Measurements from ENCODE around the gene UTS2R.
"Not testable (repeated sequence)": the region's sequence is repeated elsewhere in the genome, so short reads cannot be mapped to it uniquely, and the experiment has no call there.

The UTS2R gene

GRCh38 chr17:82344175-82344907 lies 27.2 kb upstream of the UTS2R start:
- Histone ChIP-seq H3K36me3 (ENCODE audit: control insufficient read depth in 4 of 4, insufficient read depth in 4 of 4, low read length in 3 of 4) (no peaks in the 10 kb centered on the region), H3K9me3 (ENCODE audit: control extremely low read depth in 1 of 5, control insufficient read depth in 4 of 5, insufficient read depth in 2 of 5, low read depth in 1 of 5, low read length in 4 of 5) (no peaks in the 10 kb centered on the region), H3K27ac (ENCODE audit: insufficient read depth in 1 of 2, low read depth in 1 of 2, low read length in 2 of 2, poor library complexity in 1 of 2, severe bottlenecking in 2 of 2) (peak overlapping the region in 1 of 2 experiments; percentile 70), H3K27me3 (replicated peaks in 2 of 5; ENCODE audit: control insufficient read depth in 4 of 5, insufficient read depth in 5 of 5, low read length in 4 of 5) (no peaks in the 10 kb centered on the region), H3K4me1 (ENCODE audit: control extremely low read depth in 1 of 4, control insufficient read depth in 4 of 4, insufficient read depth in 4 of 4, low read length in 3 of 4) (peaks cover 0 to 9% (median 6%) of the 10 kb centered on the region in 4 experiments), H3K4me3 (ENCODE audit: control insufficient read depth in 1 of 7, extremely low read depth in 1 of 7, insufficient read depth in 4 of 7, low read depth in 2 of 7, low read length in 6 of 7) (no peak overlapping the region)
- CTCF ChIA-PET, result interaction anchor here (0.5 to 1.7 kb wide), 8 partner anchors 8 to 130 kb away, joined by 3 to 7 read pairs (median 3); partner anchors contain the start of gene SECTM1
- peak in 2 of 3 donors; percentile 24 to 31 for DNase-seq
- 87% methylated on average over 24 of the region's 24 CpGs for WGBS (ENCODE audit: insufficient coverage)
- POLR2A ChIA-PET, result no interaction called here

- Histone ChIP-seq H3K9me3 (ENCODE audit: control extremely low read depth in 1 of 5, control insufficient read depth in 4 of 5, insufficient read depth in 2 of 5, low read depth in 1 of 5, low read length in 4 of 5) (no peaks in the 10 kb centered on the region), H3K36me3 (ENCODE audit: control insufficient read depth in 4 of 4, insufficient read depth in 4 of 4, low read length in 3 of 4) (no peaks in the 10 kb centered on the region), H3K27me3 (replicated peaks in 2 of 5; ENCODE audit: control insufficient read depth in 4 of 5, insufficient read depth in 5 of 5, low read length in 4 of 5) (no peaks in the 10 kb centered on the region), H3K4me1 (ENCODE audit: control extremely low read depth in 1 of 4, control insufficient read depth in 4 of 4, insufficient read depth in 4 of 4, low read length in 3 of 4) (peaks cover 0 to 9% (median 6%) of the 10 kb centered on the region in 4 experiments), H3K27ac (ENCODE audit: insufficient read depth in 1 of 2, low read depth in 1 of 2, low read length in 2 of 2, poor library complexity in 1 of 2, severe bottlenecking in 2 of 2) (peak overlapping the region in 1 of 2 experiments; percentile 70), H3K4me3 (ENCODE audit: control insufficient read depth in 1 of 7, extremely low read depth in 1 of 7, insufficient read depth in 4 of 7, low read depth in 2 of 7, low read length in 6 of 7) (no peak overlapping the region)
- ChIA-PET POLR2A (interaction anchor here (0.6 kb wide), 1 partner anchor 92 kb away, joined by 3 read pairs; no protein-coding TSS in a partner anchor), CTCF (interaction anchor here (0.9 to 1.6 kb wide), 4 partner anchors 44 to 109 kb away, joined by 3 read pairs; no protein-coding TSS in a partner anchor)
- 91% methylated on average over 35 of the region's 42 CpGs for WGBS (ENCODE audit: insufficient coverage)
- peak in 1 of 3 donors; percentile 22 for DNase-seq
Measured at GRCh38 chr17:82345151-82345976, 26.2 kb upstream of the UTS2R start.

- ChIA-PET POLR2A (interaction anchor here (0.7 kb wide), 1 partner anchor 76 kb away, joined by 3 read pairs; no protein-coding TSS in a partner anchor), CTCF (interaction anchor here (0.7 to 1.6 kb wide), 7 partner anchors 17 to 111 kb away, joined by 3 to 4 read pairs (median 3); no protein-coding TSS in a partner anchor)
- 34% methylated on average over 26 of the region's 28 CpGs for WGBS (ENCODE audit: insufficient coverage)
- H3K36me3 ChIP-seq (ENCODE audit: control insufficient read depth in 4 of 4, insufficient read depth in 4 of 4, low read length in 3 of 4), result no peaks in the 10 kb centered on the region
- H3K4me3 ChIP-seq (ENCODE audit: control insufficient read depth in 1 of 7, extremely low read depth in 1 of 7, insufficient read depth in 4 of 7, low read depth in 2 of 7, low read length in 6 of 7), result peak overlapping the region in 4 of 7 experiments; percentile 4 to 68 (median 60)
- peaks cover 0 to 19% (median 11%) of the 10 kb centered on the region in 4 experiments for H3K4me1 ChIP-seq (ENCODE audit: control extremely low read depth in 1 of 4, control insufficient read depth in 4 of 4, insufficient read depth in 4 of 4, low read length in 3 of 4)
- H3K9me3 ChIP-seq (ENCODE audit: control extremely low read depth in 1 of 5, control insufficient read depth in 4 of 5, insufficient read depth in 2 of 5, low read depth in 1 of 5, low read length in 4 of 5), result no peaks in the 10 kb centered on the region
- H3K27me3 ChIP-seq (replicated peaks in 2 of 5; ENCODE audit: control insufficient read depth in 4 of 5, insufficient read depth in 5 of 5, low read length in 4 of 5), result no peaks in the 10 kb centered on the region
- H3K27ac ChIP-seq (ENCODE audit: insufficient read depth in 1 of 2, low read depth in 1 of 2, low read length in 2 of 2, poor library complexity in 1 of 2, severe bottlenecking in 2 of 2), result no peak overlapping the region
- peak in 2 of 3 donors; percentile 42 to 46 for DNase-seq
Measured at GRCh38 chr17:82346342-82347300, 24.9 kb upstream of the UTS2R start.

GRCh38 chr17:82347994-82348393 lies 23.6 kb upstream of the UTS2R start:
- H3K9me3 ChIP-seq (ENCODE audit: control extremely low read depth in 1 of 5, control insufficient read depth in 4 of 5, insufficient read depth in 2 of 5, low read depth in 1 of 5, low read length in 4 of 5); CTCF ChIA-PET; H3K36me3 ChIP-seq (ENCODE audit: control insufficient read depth in 4 of 4, insufficient read depth in 4 of 4, low read length in 3 of 4); DNase-seq; POLR2A ChIA-PET; H3K27me3 ChIP-seq (replicated peaks in 2 of 5; ENCODE audit: control insufficient read depth in 4 of 5, insufficient read depth in 5 of 5, low read length in 4 of 5); H3K4me3 ChIP-seq (ENCODE audit: control insufficient read depth in 1 of 7, extremely low read depth in 1 of 7, insufficient read depth in 4 of 7, low read depth in 2 of 7, low read length in 6 of 7); H3K27ac ChIP-seq (ENCODE audit: insufficient read depth in 1 of 2, low read depth in 1 of 2, low read length in 2 of 2, poor library complexity in 1 of 2, severe bottlenecking in 2 of 2): not testable (repeated sequence)
- 94% methylated on average over 11 of the region's 11 CpGs for WGBS (ENCODE audit: insufficient coverage)
- peaks cover 0 to 23% (median 13%) of the 10 kb centered on the region in 4 experiments for H3K4me1 ChIP-seq (ENCODE audit: control extremely low read depth in 1 of 4, control insufficient read depth in 4 of 4, insufficient read depth in 4 of 4, low read length in 3 of 4)

GRCh38 chr17:82348434-82348833 lies 23.1 kb upstream of the UTS2R start:
- Histone ChIP-seq H3K36me3 (ENCODE audit: control insufficient read depth in 4 of 4, insufficient read depth in 4 of 4, low read length in 3 of 4) (no peaks in the 10 kb centered on the region), H3K4me1 (ENCODE audit: control extremely low read depth in 1 of 4, control insufficient read depth in 4 of 4, insufficient read depth in 4 of 4, low read length in 3 of 4) (peaks cover 0 to 23% (median 13%) of the 10 kb centered on the region in 4 experiments), H3K4me3 (ENCODE audit: control insufficient read depth in 1 of 7, extremely low read depth in 1 of 7, insufficient read depth in 4 of 7, low read depth in 2 of 7, low read length in 6 of 7) (no peak overlapping the region), H3K9me3 (ENCODE audit: control extremely low read depth in 1 of 5, control insufficient read depth in 4 of 5, insufficient read depth in 2 of 5, low read depth in 1 of 5, low read length in 4 of 5) (no peaks in the 10 kb centered on the region), H3K27me3 (replicated peaks in 2 of 5; ENCODE audit: control insufficient read depth in 4 of 5, insufficient read depth in 5 of 5, low read length in 4 of 5) (no peaks in the 10 kb centered on the region), H3K27ac (ENCODE audit: insufficient read depth in 1 of 2, low read depth in 1 of 2, low read length in 2 of 2, poor library complexity in 1 of 2, severe bottlenecking in 2 of 2) (no peak overlapping the region)
- DNase-seq, result no peak
- ChIA-PET CTCF (interaction anchor here (0.8 to 1.1 kb wide), 2 partner anchors 22 to 47 kb away, joined by 4 read pairs; no protein-coding TSS in a partner anchor), POLR2A (no interaction called here)
- WGBS (ENCODE audit: insufficient coverage), result 92% methylated on average over 8 of the region's 9 CpGs

GRCh38 chr17:82348866-82349265 lies 22.7 kb upstream of the UTS2R start:
- Histone ChIP-seq H3K36me3 (ENCODE audit: control insufficient read depth in 4 of 4, insufficient read depth in 4 of 4, low read length in 3 of 4) (no peaks in the 10 kb centered on the region), H3K27me3 (replicated peaks in 2 of 5; ENCODE audit: control insufficient read depth in 4 of 5, insufficient read depth in 5 of 5, low read length in 4 of 5) (no peaks in the 10 kb centered on the region), H3K4me3 (ENCODE audit: control insufficient read depth in 1 of 7, extremely low read depth in 1 of 7, insufficient read depth in 4 of 7, low read depth in 2 of 7, low read length in 6 of 7) (no peak overlapping the region), H3K27ac (ENCODE audit: insufficient read depth in 1 of 2, low read depth in 1 of 2, low read length in 2 of 2, poor library complexity in 1 of 2, severe bottlenecking in 2 of 2) (no peak overlapping the region), H3K4me1 (ENCODE audit: control extremely low read depth in 1 of 4, control insufficient read depth in 4 of 4, insufficient read depth in 4 of 4, low read length in 3 of 4) (peaks cover 0 to 23% (median 13%) of the 10 kb centered on the region in 4 experiments), H3K9me3 (ENCODE audit: control extremely low read depth in 1 of 5, control insufficient read depth in 4 of 5, insufficient read depth in 2 of 5, low read depth in 1 of 5, low read length in 4 of 5) (no peaks in the 10 kb centered on the region)
- 93% methylated on average over 7 of the region's 11 CpGs for WGBS (ENCODE audit: insufficient coverage)
- POLR2A ChIA-PET, result no interaction called here
- CTCF ChIA-PET, result interaction anchor here (0.8 to 4.4 kb wide), 8 partner anchors 22 to 96 kb away, joined by 3 to 22 read pairs (median 4); partner anchors contain the start of genes CD7, HEXD and OGFOD3
- no peak for DNase-seq

Measured in common myeloid progenitor, CD34-positive (primary cell).